ENCODE measurements around the gene NSMCE3.

The NSMCE3 gene

DNA sequence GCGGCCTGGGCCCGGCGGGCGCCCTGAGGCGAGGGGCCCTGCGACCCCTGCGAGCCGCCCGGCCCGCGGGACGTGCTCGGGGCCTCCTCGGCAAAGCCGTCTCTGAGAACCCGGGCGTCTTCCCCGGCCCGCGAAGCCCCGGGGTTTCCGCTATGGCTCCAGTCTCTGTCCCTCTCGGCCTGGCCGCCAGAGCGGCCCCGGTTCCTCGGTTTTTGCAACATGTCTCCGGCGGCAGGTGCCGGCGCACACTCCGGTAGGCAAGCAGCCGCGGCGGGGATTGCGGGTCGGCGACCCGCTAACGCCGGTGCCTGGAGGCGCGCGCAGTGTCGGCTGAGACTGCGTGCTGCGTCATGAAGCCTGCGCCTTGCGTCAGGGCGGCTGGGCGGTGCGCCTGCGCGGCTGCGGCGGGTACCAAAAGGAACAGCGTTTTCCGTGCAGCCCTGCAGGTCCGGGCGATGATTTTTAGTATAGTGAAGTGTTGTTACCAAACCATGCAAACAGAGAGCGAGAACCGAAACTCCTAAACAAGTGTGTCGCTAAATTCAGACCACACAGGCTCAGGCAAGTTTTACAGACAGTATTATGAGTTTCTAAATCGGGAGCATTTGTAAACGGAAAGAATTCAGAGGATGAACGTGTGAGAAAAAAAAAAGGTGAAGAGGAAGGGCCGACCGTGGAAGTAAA is at the start of gene NSMCE3:
TSS of gene NSMCE3 (minus strand) at position 338 of the 684 bp plus-strand sequence. CDS start at position 221, 117 bp downstream.
- peak; percentile 87 for DNase-seq

GRCh38 chr15:29316422-29316821 is 46.8 kb upstream of the NSMCE3 start:
- DNase-seq, result no peak

- no peak for DNase-seq
Observed at GRCh38 chr15:29312387-29312786, 42.8 kb upstream of the NSMCE3 start.

DNA sequence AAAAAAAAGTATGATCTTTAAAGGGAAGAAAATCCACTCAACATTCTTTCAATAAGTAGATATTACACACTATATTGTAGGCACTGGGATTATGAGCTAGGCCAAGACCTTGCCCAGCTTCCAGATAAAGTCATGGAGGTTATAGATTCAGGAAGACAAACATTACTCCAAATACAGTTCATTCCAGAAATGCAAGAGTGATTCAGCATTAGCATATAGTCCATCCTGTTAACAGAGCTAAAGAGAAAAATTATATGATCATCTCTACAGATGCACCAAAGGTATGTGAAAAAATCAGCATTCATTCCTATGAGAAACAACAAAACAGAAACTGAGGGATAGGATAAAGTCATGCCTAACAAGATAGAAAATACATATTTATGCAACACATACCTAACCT is 42.1 kb upstream of the NSMCE3 start:
- DNase-seq, result no peak

DNA sequence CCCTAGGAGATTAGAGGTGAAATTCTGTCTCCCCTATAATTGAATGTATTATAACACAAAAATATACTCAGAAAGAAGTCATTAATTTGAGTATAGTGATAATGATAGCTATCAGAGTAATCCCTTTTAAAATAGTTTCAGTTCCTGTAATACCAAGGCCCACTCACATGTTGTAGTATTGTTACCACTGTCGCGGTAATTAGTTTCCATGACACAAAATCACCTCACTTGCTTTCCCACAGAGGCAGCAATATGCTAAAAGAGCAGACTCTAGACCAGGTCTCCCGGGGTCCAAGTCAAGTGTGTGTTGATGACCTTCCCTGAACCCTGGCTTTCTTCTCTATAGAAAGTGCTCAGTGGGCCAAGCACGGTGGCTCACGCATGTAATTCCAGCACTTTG is 39.5 kb upstream of the NSMCE3 start:
- no peak for DNase-seq

DNA sequence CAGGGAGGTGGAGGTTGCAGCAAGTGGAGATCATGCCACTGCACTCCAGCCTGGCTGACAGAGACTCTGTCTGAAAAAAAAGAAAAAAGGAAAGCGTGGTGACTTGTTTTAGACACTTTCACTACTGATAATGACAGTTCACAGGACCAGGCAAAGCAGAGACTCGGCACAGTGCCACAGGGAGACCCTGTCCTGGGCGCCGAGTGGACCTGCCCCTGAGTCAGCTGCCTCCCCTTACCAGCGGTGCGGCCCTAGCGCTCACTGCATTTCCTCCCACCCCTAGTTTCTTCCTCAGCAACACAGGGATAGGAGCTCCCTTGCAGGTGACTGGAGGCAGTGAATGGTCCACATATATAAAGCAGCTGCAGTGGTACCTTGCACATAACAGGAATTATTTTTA is 38.7 kb upstream of the NSMCE3 start:
- no peak for DNase-seq

DNA sequence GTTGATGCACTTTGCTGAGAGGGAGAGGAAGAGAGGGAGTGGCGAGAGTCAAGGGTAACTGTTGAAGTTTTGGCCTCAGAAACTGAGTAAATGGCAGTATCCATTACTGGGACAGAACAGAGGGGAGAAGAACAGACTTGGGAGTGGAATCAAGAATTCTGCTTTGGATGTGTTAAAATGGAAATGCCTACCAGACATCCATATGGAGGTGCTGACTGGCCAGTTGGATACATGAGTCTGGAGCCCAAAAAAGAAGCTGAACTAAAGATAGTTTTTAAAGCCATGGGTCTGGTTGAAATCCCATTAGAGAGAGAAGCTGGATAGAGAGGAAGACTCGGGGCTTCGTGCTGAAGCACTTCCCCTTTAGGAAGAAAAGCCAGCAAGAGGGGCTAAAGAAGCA is 35.9 kb upstream of the NSMCE3 start:
- DNase-seq, result no peak

DNA sequence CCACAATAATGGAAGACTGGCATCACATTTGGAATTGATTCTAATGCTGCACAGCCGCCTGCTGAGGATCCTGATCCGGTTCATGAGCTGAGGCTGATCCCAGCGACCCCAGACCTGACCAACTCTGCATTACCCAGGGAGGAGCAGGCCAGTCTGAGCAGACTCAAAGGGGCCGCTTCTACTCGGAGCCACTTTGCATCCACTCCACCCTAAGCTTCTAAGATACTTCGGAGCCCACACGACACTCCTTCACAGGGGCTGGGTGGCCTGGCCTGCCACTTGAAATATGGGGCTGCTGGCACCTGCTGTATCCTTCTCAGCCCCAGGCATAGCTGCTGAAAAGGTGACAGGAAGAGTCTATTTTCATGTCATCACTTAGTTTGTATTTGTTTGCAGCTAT is 33.2 kb upstream of the NSMCE3 start:
- no peak for DNase-seq

- no peak for DNase-seq
Observed at GRCh38 chr15:29299784-29300183, 30.2 kb upstream of the NSMCE3 start.

DNA sequence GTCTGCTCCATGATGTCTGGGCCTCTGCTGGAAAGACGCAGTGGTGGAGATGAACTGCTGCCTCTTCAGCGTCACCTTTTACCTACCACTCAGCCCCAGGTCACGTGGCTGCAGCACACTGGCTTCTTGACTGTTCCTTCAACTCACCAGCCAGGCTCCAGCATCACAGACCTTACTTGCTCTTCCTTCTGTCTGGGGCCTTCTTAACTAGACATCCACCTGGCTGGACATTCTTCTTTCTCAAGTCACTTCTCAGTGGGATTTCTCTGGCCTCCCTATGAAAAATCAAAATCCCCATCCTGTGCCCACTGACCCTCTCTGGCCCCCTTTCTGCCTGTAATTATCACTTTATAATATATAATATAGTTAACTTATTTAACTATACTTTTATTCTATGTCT is 29.7 kb upstream of the NSMCE3 start:
- DNase-seq, result no peak

GRCh38 chr15:29294732-29295325 is 25.2 kb upstream of the NSMCE3 start:
- DNase-seq, result no peak

DNA sequence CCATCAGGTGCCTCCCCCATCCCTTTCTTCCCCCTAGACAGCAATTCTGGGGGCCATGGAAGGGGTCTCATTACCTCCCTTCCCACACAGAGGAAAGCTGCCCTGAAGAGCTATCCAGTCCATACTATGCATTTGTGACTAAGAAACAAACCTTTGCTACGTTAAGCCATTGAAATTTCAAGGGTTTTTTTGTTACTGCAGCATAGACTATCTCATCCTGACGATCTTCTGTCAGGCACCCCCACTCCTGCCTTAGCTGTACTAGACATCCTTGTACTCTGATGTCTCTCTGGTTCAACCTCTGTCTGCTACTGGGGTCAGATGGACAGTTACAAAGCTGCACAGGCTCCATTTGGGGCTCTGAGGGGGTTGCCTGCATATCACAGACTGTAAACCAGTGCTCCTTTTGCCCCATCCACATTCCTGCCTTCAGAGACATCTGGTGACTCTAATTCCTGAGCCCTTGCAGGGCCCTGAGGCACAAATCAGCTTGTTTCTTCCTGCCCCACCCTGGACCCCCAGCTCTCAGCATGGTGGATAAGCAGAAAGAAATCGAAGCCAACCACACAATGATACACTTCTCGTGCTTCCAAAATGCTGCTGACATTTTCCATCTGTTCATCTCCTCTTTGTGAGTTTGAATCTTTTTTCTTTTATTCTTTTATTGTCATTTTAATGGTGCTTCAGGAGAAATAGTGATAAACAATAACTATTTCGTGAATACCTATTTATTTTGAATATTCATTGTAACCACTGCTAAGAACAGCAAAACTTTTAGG is 21.6 kb upstream of the NSMCE3 start:
- no peak for DNase-seq

DNA sequence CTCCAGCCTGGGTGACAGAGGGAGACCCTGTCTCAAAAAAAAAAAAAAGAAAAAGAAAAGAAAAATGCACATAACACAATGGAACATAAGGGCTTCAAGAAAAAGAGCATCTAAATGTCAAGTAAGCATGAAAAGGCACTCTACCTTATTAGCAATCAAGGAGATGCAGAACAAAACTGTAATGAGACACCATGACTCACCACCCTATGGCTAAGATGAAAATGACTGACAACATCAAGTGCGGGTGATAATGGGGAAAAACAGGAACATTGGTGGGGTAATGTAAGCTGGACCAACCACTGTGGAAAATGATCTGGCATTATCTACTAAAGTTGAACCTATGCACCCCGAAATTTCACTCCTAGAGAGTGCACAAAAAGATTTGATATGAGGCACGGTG is 19.6 kb upstream of the NSMCE3 start:
- DNase-seq, result no peak

DNA sequence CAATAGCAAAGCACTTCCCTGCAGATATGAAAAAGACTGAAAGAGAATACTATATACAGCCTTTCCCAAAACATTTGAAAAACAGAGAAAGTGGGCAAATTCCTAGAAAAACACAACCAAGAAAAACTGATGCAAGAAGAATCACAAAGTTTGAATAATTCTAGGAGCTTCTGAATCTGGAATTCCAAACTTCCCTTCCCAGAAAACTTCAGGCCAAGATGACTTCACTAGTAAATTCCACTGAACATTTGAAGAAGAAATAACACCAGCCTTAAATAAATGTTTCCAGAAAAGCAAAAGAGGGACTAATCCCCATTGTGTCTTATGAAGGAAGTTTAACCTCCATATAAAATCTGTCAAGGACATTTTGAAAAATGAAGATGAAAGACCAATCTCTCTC is 15.8 kb upstream of the NSMCE3 start:
- DNase-seq, result no peak

DNA sequence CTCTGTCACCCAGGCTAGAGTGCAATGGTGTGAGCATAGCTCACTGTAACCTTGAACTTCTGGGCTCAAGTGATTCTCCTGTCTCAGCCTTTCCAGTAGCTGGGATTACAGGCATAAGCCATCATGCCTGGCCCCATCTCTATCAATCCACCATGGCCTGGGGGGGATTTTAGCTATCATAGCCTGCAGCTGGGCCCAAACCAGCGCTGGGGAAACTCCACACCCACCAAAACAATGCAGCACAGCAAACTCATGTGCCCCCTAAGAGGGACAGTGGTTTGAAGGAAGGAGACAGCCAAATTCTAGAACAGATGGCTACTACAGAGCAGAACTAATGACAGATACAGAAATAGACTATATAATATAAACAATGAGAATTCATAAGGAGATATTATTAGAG is 13.8 kb upstream of the NSMCE3 start:
- no peak for DNase-seq

GRCh38 chr15:29280514-29280913 is 10.9 kb upstream of the NSMCE3 start:
- DNase-seq, result no peak

GRCh38 chr15:29278436-29279105 is 8.9 kb upstream of the NSMCE3 start:
- DNase-seq, result no peak

DNA sequence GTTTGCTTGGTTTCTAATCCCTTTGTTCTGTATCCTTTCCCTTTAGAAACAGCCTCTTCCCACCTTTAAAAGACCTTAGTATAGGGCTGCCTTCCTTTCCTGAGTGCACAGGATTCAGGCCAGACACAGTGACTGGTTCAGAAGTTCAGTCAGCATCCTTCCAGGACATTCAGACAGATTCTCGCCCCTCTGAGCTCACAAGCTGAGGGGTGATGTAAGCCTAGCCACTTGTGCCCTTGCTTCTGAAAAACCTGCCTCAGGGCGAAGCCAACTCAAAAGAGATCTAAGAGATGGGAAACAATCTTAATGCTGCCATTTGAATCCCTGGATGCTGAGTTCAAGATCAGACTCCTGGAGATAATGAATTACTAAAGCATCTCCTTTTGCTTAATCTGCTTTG is 6.7 kb upstream of the NSMCE3 start:
- no peak for DNase-seq

DNA sequence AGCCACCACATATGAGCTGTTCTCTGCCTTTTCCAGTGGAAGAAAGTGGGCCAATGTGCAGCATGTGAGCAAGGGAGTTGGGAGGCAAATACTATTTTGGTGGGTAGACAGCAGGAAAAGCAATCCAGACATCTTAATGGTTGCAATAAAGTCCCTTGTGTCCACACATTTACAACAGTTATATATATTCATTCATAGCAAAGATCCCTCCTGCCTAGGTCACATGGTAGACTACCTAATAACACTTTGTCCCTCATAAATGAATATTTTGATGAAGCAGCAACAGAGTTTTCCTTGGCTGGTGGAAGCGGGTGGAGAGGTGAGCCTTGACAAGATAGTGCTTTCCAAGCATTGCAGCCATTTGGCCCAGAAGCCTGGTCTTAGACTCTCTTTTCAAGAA is 6.2 kb upstream of the NSMCE3 start:
- no peak for DNase-seq

- DNase-seq, result no peak
Observed at GRCh38 chr15:29274946-29275345, 5.3 kb upstream of the NSMCE3 start.

GRCh38 chr15:29272219-29272618 is 2.6 kb upstream of the NSMCE3 start:
- no peak for DNase-seq

DNA sequence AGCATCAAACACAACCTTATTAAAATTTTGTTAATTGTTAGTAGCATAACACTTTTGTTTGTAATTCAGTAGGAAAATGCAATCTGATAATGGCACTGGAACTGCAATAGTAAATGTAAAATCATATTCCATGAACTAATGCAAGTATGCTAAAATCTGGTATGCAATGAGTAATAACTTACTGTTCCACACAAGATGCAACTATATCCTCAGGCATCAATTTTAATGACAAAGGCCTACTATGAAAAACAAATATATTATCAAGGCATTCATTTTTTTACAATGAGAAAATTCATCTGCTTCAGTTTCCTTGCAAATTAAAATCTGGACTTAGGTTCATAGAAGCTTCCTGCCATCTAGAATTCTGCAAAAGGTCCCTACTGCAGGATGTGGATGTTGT is 1.4 kb upstream of the NSMCE3 start:
- DNase-seq, result no peak

- DNase-seq, result no peak
Observed at GRCh38 chr15:29270169-29270955, 740 bp upstream of the NSMCE3 start.
